Activated CD8-positive, alpha-beta T cell treated with anti-CD3 and anti-CD28 coated beads, Interleukin-2, amount 10 ng/mL, durations not matched to agents 7 days and 5 days (primary cell): Measurements from ENCODE around the gene CRYGS. TPM values are rescaled to one million over a fixed set of nuclear protein-coding genes. Genes with fewer than 3 reads are reported as not detected.

Source experiments
- total RNA-seq, 2 experiments: library from RNA; stranded (reverse); gene quantifications; one replicate each; pipeline ENCODE4 v1.2.3, GENCODE V29; 2021

The CRYGS gene
- total RNA-seq, 2 experiments from 2014 or later: 4.6 to 5.6 TPM

Other genes starting within 250 kb of the CRYGS start
- under 1 TPM; 0.37 to 0.42 TPM for gene DGKG, start 182.1 kb downstream of the CRYGS start, total RNA-seq
- gene TBCCD1, start 23.0 kb upstream of the CRYGS start, total RNA-seq: 10 to 100 TPM; 19.4 to 20.1 TPM
- 10 to 100 TPM; 55.9 to 56.5 TPM for gene DNAJB11, start 26.3 kb upstream of the CRYGS start, total RNA-seq
- not detected for gene AHSG, start 68.7 kb upstream of the CRYGS start, total RNA-seq
- gene FETUB, start 96.0 kb upstream of the CRYGS start, total RNA-seq: not detected
- gene HRG, start 121.6 kb upstream of the CRYGS start, total RNA-seq: not detected
- gene KNG1, start 173.0 kb upstream of the CRYGS start, total RNA-seq: not detected
- 100 to 1,000 TPM; 365 to 383 TPM for gene EIF4A2, start 239.2 kb upstream of the CRYGS start, total RNA-seq